Keratinocyte (primary cell): ENCODE data around the gene ACOT7. TPM values are rescaled to one million over a fixed set of nuclear protein-coding genes. Genes with fewer than 3 reads are reported as not detected.

Experiments
- DNase-seq: peaks from one replicate; pipeline ENCODE4 v3.0.0-alpha.2; 2011; ENCODE audit warnings: low read depth, missing footprints, low spot score
- FAIRE-seq: peaks from 2 replicates; lab custom pipeline; 2011; peaks lifted over from hg19 to GRCh38; lab: Jason Lieb, UNC
- H2AFZ ChIP-seq: 2 replicates; pipeline ENCODE4 v1.6.0; 2012; ENCODE audit warnings: low read length, control low read depth, inconsistent platforms; ENCODE audit not compliant: control insufficient read depth
- H3K27ac ChIP-seq: 2 replicates; pipeline ENCODE4 v1.5.1; 2011; ENCODE audit warnings: low read length; ENCODE audit not compliant: control insufficient read depth, insufficient read depth
- H3K27me3 ChIP-seq: 3 replicates; pipeline ENCODE4 v1.6.0; 2011; ENCODE audit warnings: low read length; ENCODE audit not compliant: control insufficient read depth, insufficient read depth; ENCODE audit errors: extremely low read depth
- H3K36me3 ChIP-seq, 2 experiments: 2 replicates in 1 of 2; 3 replicates in 1 of 2; pipeline ENCODE4 v1.5.1; 2011; ENCODE audit warnings: low read length in 2 of 2, mild to moderate bottlenecking in 1 of 2; ENCODE audit not compliant: control insufficient read depth in 2 of 2, insufficient read depth in 2 of 2; ENCODE audit errors: extremely low read depth in 1 of 2
- H3K4me1 ChIP-seq: 3 replicates; pipeline ENCODE4 v1.5.1; 2011; ENCODE audit warnings: low read length; ENCODE audit not compliant: control insufficient read depth, insufficient read depth; ENCODE audit errors: extremely low read depth
- H3K4me2 ChIP-seq: 3 replicates; pipeline ENCODE4 v1.6.0; 2011; ENCODE audit warnings: low read depth, low read length; ENCODE audit not compliant: control insufficient read depth, insufficient read depth; ENCODE audit errors: extremely low read depth
- H3K4me3 ChIP-seq, 3 experiments: fragments of 200-600 bp in 1 of 3; sonication (generic) in 1 of 3; 2 replicates in 2 of 3; 3 replicates in 1 of 3; pipeline ENCODE4 v1.5.1; 2011 to 2016; ENCODE audit warnings: low read length in 3 of 3, mild to moderate bottlenecking in 3 of 3, control low read depth in 2 of 3, inconsistent platforms in 1 of 3, low read depth in 1 of 3, mixed read lengths in 1 of 3, mixed run types in 1 of 3, moderate library complexity in 1 of 3; ENCODE audit not compliant: control insufficient read depth in 2 of 3, insufficient read depth in 2 of 3; ENCODE audit errors: extremely low read depth in 1 of 3
- H3K79me2 ChIP-seq: 2 replicates; pipeline ENCODE4 v1.6.0; 2012; ENCODE audit warnings: low read length; ENCODE audit not compliant: control insufficient read depth, insufficient read depth
- H3K9ac ChIP-seq: 3 replicates; pipeline ENCODE4 v1.6.0; 2011; ENCODE audit warnings: low read length; ENCODE audit not compliant: control insufficient read depth, insufficient read depth; ENCODE audit errors: extremely low read depth
- H3K9me1 ChIP-seq: 3 replicates; pipeline ENCODE4 v1.6.0; 2011; ENCODE audit warnings: low read length; ENCODE audit not compliant: control insufficient read depth, insufficient read depth; ENCODE audit errors: extremely low read depth
- H3K9me3 ChIP-seq: 2 replicates; pipeline ENCODE4 v1.5.1; 2012; ENCODE audit warnings: low read depth, low read length; ENCODE audit not compliant: control insufficient read depth
- H4K20me1 ChIP-seq: 3 replicates; pipeline ENCODE4 v1.6.0; 2011; ENCODE audit warnings: low read length; ENCODE audit not compliant: control insufficient read depth, insufficient read depth; ENCODE audit errors: extremely low read depth
- CTCF ChIP-seq, 3 experiments: IDR thresholded peaks in 1 of 3; conservative IDR thresholded peaks in 1 of 3; optimal IDR thresholded peaks in 1 of 3; 2 replicates in 2 of 3; 3 replicates in 1 of 3; pipeline versions ENCODE3 to v1.5.1; 2011; ENCODE audit warnings: low read length in 3 of 3, mild to moderate bottlenecking in 3 of 3, moderate library complexity in 2 of 3, control low read depth in 1 of 3, inconsistent platforms in 1 of 3; ENCODE audit not compliant: insufficient read depth in 2 of 3; ENCODE audit errors: extremely low read depth in 1 of 3
- EZH2 ChIP-seq: IDR thresholded peaks from one replicate; pipeline ENCODE4 v1.6.1; 2012; ENCODE audit warnings: inconsistent platforms, mild to moderate bottlenecking, low read length, moderate library complexity
- dilution Hi-C: fragments of 300-500 bp; cut with MboI; formaldehyde crosslinking; loops from one replicate; pipeline ENCODE4 v1.7.0; 2020; ENCODE audit warnings: low sequenced_read_pairs; ENCODE audit not compliant: extremely low pct_ligation_motif_present
- polyA plus RNA-seq, 5 experiments: library from polyadenylated mRNA; depleted of rRNA in 3 of 5; stranded (reverse) in 3 of 5; stranded (forward) in 1 of 5; unstranded in 1 of 5; fragments of >200 nt; gene quantifications; 1 replicate in 1 of 5; 2 replicates in 3 of 5; 3 replicates in 1 of 5; pipeline versions ENCODE4 v1.2.1 to v1.2.3, GENCODE V29; 2011 to 2012; ENCODE audit warnings: missing spikeins in 2 of 5, low read depth in 1 of 5, low replicate concordance in 1 of 5

The ACOT7 gene
- polyA plus RNA-seq, 1 donor (not counting 4 experiments of a cell fraction or from before 2014, with no cell fraction given), result 226 TPM

- Histone ChIP-seq H3K9me3 (no peaks in the 10 kb centered on the region), H3K4me3 (peak overlapping the region in 1 of 3 experiments; percentile 46), H3K79me2 (peaks cover 2% of the 10 kb centered on the region), H4K20me1 (no peaks in the 10 kb centered on the region), H3K9ac (peak overlapping the region; percentile 58), H3K27me3 (peaks cover 18% of the 10 kb centered on the region), H3K27ac (no peak overlapping the region), H3K4me1 (peaks cover 60% of the 10 kb centered on the region), H2AFZ (peak overlapping the region; percentile 60), H3K9me1 (no peaks in the 10 kb centered on the region), H3K36me3 (no peaks in the 10 kb centered on the region), H3K4me2 (peak overlapping the region; percentile 73)
- FAIRE-seq (no peak), DNase-seq (no peak)
- peak; percentile 30 for TF ChIP-seq EZH2
- peak in 2 of 3 experiments; percentile 11 to 12 for TF ChIP-seq CTCF (optimal IDR thresholded peaks at IDR 0.05 in 1 of 3, IDR thresholded peaks at IDR 0.05 in 1 of 3, conservative IDR thresholded peaks at IDR 0.05 in 1 of 3; ENCODE audit: extremely low read depth in 1 of 3, insufficient read depth in 2 of 3, low read length in 3 of 3)
- dilution Hi-C loops, result no loop called here
Observed at GRCh38 chr1:6424000-6424565, 30.5 kb upstream of the ACOT7 start.

GRCh38 chr1:6423321-6423999 is 29.9 kb upstream of the ACOT7 start:
- Histone ChIP-seq H2AFZ (peak overlapping the region; percentile 60), H3K79me2 (peaks cover 7% of the 10 kb centered on the region), H3K9me1 (no peaks in the 10 kb centered on the region), H3K9ac (peak overlapping the region; percentile 58), H3K27me3 (peaks cover 18% of the 10 kb centered on the region), H3K36me3 (no peaks in the 10 kb centered on the region), H3K27ac (no peak overlapping the region), H3K9me3 (no peaks in the 10 kb centered on the region), H3K4me2 (peak overlapping the region; percentile 73), H4K20me1 (no peaks in the 10 kb centered on the region), H3K4me1 (peaks cover 63% of the 10 kb centered on the region), H3K4me3 (peak overlapping the region in 1 of 3 experiments; percentile 46)
- no peak for TF ChIP-seq EZH2
- peak; percentile 89 to 97 (median 94) for TF ChIP-seq CTCF (optimal IDR thresholded peaks at IDR 0.05 in 1 of 3, IDR thresholded peaks at IDR 0.05 in 1 of 3, conservative IDR thresholded peaks at IDR 0.05 in 1 of 3; ENCODE audit: extremely low read depth in 1 of 3, insufficient read depth in 2 of 3, low read length in 3 of 3)
- FAIRE-seq (peak; percentile 78), DNase-seq (no peak)
- dilution Hi-C loops, result no loop called here
